T-helper 1 cell treated with Interleukin-12 subunit alpha and Interleukin-12 subunit beta and Interleukin-4 antibody, amounts not matched to agents 30 ng/mL and 1 ng/mL, for 36 hours (primary cell): ENCODE measurements around the gene CHST4. TPM values are rescaled to one million over a fixed set of nuclear protein-coding genes. Genes with fewer than 3 reads are reported as not detected.
"Not testable (repeated sequence)": the region's sequence is repeated elsewhere in the genome, so short reads cannot be mapped to it uniquely, and the experiment has no call there.

Experiments used
- intact Hi-C: fragments of 100-400 bp; cut with micrococcal nuclease; formaldehyde crosslinking; loops from one replicate; pipeline ENCODE4 v1.15.1; 2024
- total RNA-seq: library from RNA; stranded (reverse); gene quantifications from 2 replicates; pipeline ENCODE4 v1.2.3, GENCODE V29; 2022

Gene CHST4
- total RNA-seq, result not detected in 2 replicates

GRCh38 chr16:71526111-71526631 is at the start of gene CHST4:
CHST4 (plus strand) TSS chr16:71526426; CDS start chr16:71536678, 10,252 bp downstream.
- intact Hi-C loops, result no loop called here

GRCh38 chr16:71476457-71477124 is 49.6 kb upstream of the CHST4 start:
- intact Hi-C loops, result no loop called here

- intact Hi-C loops, result no loop called here
These were observed 46.8 kb upstream of the CHST4 start for GRCh38 chr16:71479420-71479819.

- intact Hi-C loops, result loop anchor here (5.0 to 10.0 kb wide), 3 partner anchors 401 to 676 kb away; partner anchors contain the start of genes IST1, VAC14 and ZNF821
These were observed 45.3 kb upstream of the CHST4 start for GRCh38 chr16:71480956-71481355.

- intact Hi-C loops, result loop anchor here (5.0 to 10.0 kb wide), 3 partner anchors 400 to 678 kb away; partner anchors contain the start of genes IST1, VAC14 and ZNF821
These were observed 43.7 kb upstream of the CHST4 start for GRCh38 chr16:71482569-71482968.

- intact Hi-C loops, result loop anchor here (1.0 to 10.0 kb wide), 10 partner anchors 17 to 1303 kb away; partner anchors contain the start of genes CMTR2, DHODH, IST1 and VAC14
These were observed 42.0 kb upstream of the CHST4 start for GRCh38 chr16:71484006-71484893.

- intact Hi-C loops, result loop anchor here (10.0 kb wide), 1 partner anchor 684 kb away; the partner anchor contains the start of gene VAC14
These were observed 37.1 kb upstream of the CHST4 start, which contains the start of gene ZNF19 for GRCh38 chr16:71489122-71489521. ZNF19 (minus strand) TSS chr16:71489324; CDS start chr16:71482114, 7,210 bp downstream.

- intact Hi-C loops, result no loop called here
These were observed 35.9 kb upstream of the CHST4 start for GRCh38 chr16:71490361-71490760.

- intact Hi-C loops, result no loop called here
These were observed 35.2 kb upstream of the CHST4 start for GRCh38 chr16:71491054-71491453.

- intact Hi-C loops, result no loop called here
These were observed 33.4 kb upstream of the CHST4 start for GRCh38 chr16:71492786-71493185.

GRCh38 chr16:71493213-71493612 is 33.0 kb upstream of the CHST4 start:
- intact Hi-C loops, result no loop called here

- intact Hi-C loops, result loop anchor here (5.0 kb wide), 1 partner anchor 36 kb away; the partner anchor contains the start of gene ZNF23
These were observed 28.2 kb upstream of the CHST4 start for GRCh38 chr16:71498031-71498430.

- intact Hi-C loops, result loop anchor here (1.0 to 5.0 kb wide), 2 partner anchors 38 to 88 kb away; partner anchors contain the start of gene ZNF23
These were observed 26.4 kb upstream of the CHST4 start for GRCh38 chr16:71499775-71500364.

GRCh38 chr16:71500964-71501363 is 25.3 kb upstream of the CHST4 start:
- intact Hi-C loops, result no loop called here

GRCh38 chr16:71501547-71501946 is 24.7 kb upstream of the CHST4 start:
- intact Hi-C loops, result no loop called here

GRCh38 chr16:71504051-71504450 is 22.2 kb upstream of the CHST4 start:
- intact Hi-C loops, result not testable (repeated sequence)

- intact Hi-C loops, result no loop called here
These were observed 21.3 kb upstream of the CHST4 start for GRCh38 chr16:71504901-71505300.

- intact Hi-C loops, result no loop called here
These were observed 19.2 kb upstream of the CHST4 start for GRCh38 chr16:71507061-71507460.

GRCh38 chr16:71513302-71513701 is 12.9 kb upstream of the CHST4 start:
- intact Hi-C loops, result no loop called here

- intact Hi-C loops, result no loop called here
These were observed 11.8 kb upstream of the CHST4 start for GRCh38 chr16:71514476-71514875.

- intact Hi-C loops, result no loop called here
These were observed 11.2 kb upstream of the CHST4 start for GRCh38 chr16:71515026-71515425.
